ENCODE measurements around the gene NRXN3. TPM values are rescaled to one million over a fixed set of nuclear protein-coding genes. Genes with fewer than 3 reads are reported as not detected.

Gene NRXN3
- total RNA-seq, 1 experiment from 2014 or later: 1.1 TPM

GRCh38 chr14:79091381-79091963, 921.3 kb downstream of the NRXN3 start:
- no peak overlapping the region for H3K4me2 ChIP-seq (ENCODE audit: low read length)
- ChIA-PET CTCF (no interaction called here), POLR2A (ENCODE audit: unreplicated experiment) (no interaction called here)
- H3K9me2 ChIP-seq (replicated peaks; ENCODE audit: low read length): no peaks in the 10 kb centered on the region
- TF ChIP-seq EZH2phosphoT487 (IDR thresholded peaks at IDR 0.05; ENCODE audit: borderline replicate concordance, low read length): no peak
- no peaks in the 10 kb centered on the region for H3F3A ChIP-seq (ENCODE audit: low read length, unreplicated experiment)
- intact Hi-C loops (cut with micrococcal nuclease): no loop called here
- H2AFZ ChIP-seq (ENCODE audit: low read length): no peak overlapping the region
- no peak for DNase-seq
- BruUV-seq (replicated peaks): no TSS peak
- H3K9ac ChIP-seq (ENCODE audit: low read length): no peak overlapping the region
- H4K20me1 ChIP-seq (ENCODE audit: low read length): no peaks in the 10 kb centered on the region
- no peaks in the 10 kb centered on the region for H3K79me2 ChIP-seq (ENCODE audit: low read length)
- peaks cover 3% of the 10 kb centered on the region; the same call in 1 of the 2 replicates for H3K27me3 ChIP-seq (ENCODE audit: low read length)
- no peak for ATAC-seq
- H3K36me3 ChIP-seq (ENCODE audit: low read depth, low read length): no peaks in the 10 kb centered on the region
- H3K4me1 ChIP-seq (ENCODE audit: insufficient read depth, low read length): no peaks in the 10 kb centered on the region
- no peak overlapping the region for H3K4me3 ChIP-seq (ENCODE audit: low read length)
- no peak overlapping the region for H3K27ac ChIP-seq (ENCODE audit: low read length)
- no peaks in the 10 kb centered on the region for H3K9me3 ChIP-seq (ENCODE audit: low read length)

- ChIA-PET POLR2A (ENCODE audit: unreplicated experiment) (no interaction called here), CTCF (no interaction called here)
- intact Hi-C loops (cut with micrococcal nuclease): no loop called here
- no peak for ATAC-seq
- no peaks in the 10 kb centered on the region for H3F3A ChIP-seq (ENCODE audit: low read length, unreplicated experiment)
- H3K27me3 ChIP-seq (ENCODE audit: low read length): peaks cover 3% of the 10 kb centered on the region; the same call in 1 of the 2 replicates
- no peaks in the 10 kb centered on the region for H4K20me1 ChIP-seq (ENCODE audit: low read length)
- H3K4me3 ChIP-seq (ENCODE audit: low read length): no peak overlapping the region
- H3K4me1 ChIP-seq (ENCODE audit: insufficient read depth, low read length): no peaks in the 10 kb centered on the region
- no peak for DNase-seq
- no peak overlapping the region for H3K4me2 ChIP-seq (ENCODE audit: low read length)
- H2AFZ ChIP-seq (ENCODE audit: low read length): no peak overlapping the region
- TF ChIP-seq EZH2 (IDR thresholded peaks at IDR 0.05; ENCODE audit: low read length, unreplicated experiment) (no peak), CTCF (conservative IDR thresholded peaks at IDR 0.05; ENCODE audit: low read depth, low read length) (no peak), EZH2phosphoT487 (IDR thresholded peaks at IDR 0.05; ENCODE audit: borderline replicate concordance, low read length) (no peak)
- H3K9ac ChIP-seq (ENCODE audit: low read length): no peak overlapping the region
- no peaks in the 10 kb centered on the region for H3K9me3 ChIP-seq (ENCODE audit: low read length)
- H3K9me2 ChIP-seq (replicated peaks; ENCODE audit: low read length): no peaks in the 10 kb centered on the region
- no peak overlapping the region for H3K27ac ChIP-seq (ENCODE audit: low read length)
- H3K79me2 ChIP-seq (ENCODE audit: low read length): no peaks in the 10 kb centered on the region
- BruUV-seq (replicated peaks): no TSS peak
- H3K36me3 ChIP-seq (ENCODE audit: low read depth, low read length): no peaks in the 10 kb centered on the region
Observed at GRCh38 chr14:79093531-79093930, 923.4 kb downstream of the NRXN3 start.

GRCh38 chr14:79094951-79095350, 924.8 kb downstream of the NRXN3 start:
- Histone ChIP-seq H2AFZ (ENCODE audit: low read length) (no peak overlapping the region), H3K4me1 (ENCODE audit: insufficient read depth, low read length) (no peaks in the 10 kb centered on the region), H3K9me2 (replicated peaks; ENCODE audit: low read length) (no peaks in the 10 kb centered on the region), H3F3A (ENCODE audit: low read length, unreplicated experiment) (no peaks in the 10 kb centered on the region), H3K79me2 (ENCODE audit: low read length) (no peaks in the 10 kb centered on the region), H4K20me1 (ENCODE audit: low read length) (no peaks in the 10 kb centered on the region), H3K36me3 (ENCODE audit: low read depth, low read length) (no peaks in the 10 kb centered on the region), H3K9ac (ENCODE audit: low read length) (no peak overlapping the region), H3K4me2 (ENCODE audit: low read length) (no peak overlapping the region), H3K9me3 (ENCODE audit: low read length) (no peaks in the 10 kb centered on the region), H3K27me3 (ENCODE audit: low read length) (no peaks in the 10 kb centered on the region), H3K27ac (ENCODE audit: low read length) (no peak overlapping the region), H3K4me3 (ENCODE audit: low read length) (no peak overlapping the region)
- BruUV-seq (replicated peaks): no TSS peak
- TF ChIP-seq EZH2 (IDR thresholded peaks at IDR 0.05; ENCODE audit: low read length, unreplicated experiment) (no peak), EZH2phosphoT487 (IDR thresholded peaks at IDR 0.05; ENCODE audit: borderline replicate concordance, low read length) (no peak), CTCF (conservative IDR thresholded peaks at IDR 0.05; ENCODE audit: low read depth, low read length) (no peak)
- intact Hi-C loops (cut with micrococcal nuclease): no loop called here
- DNase-seq: no peak
- POLR2A ChIA-PET (ENCODE audit: unreplicated experiment): no interaction called here
- no peak for ATAC-seq
- CTCF ChIA-PET: interaction anchor here (0.7 kb wide), 1 partner anchor 44 kb away, joined by 3 read pairs; no protein-coding TSS in a partner anchor
